SK-N-SH treated with all-trans-retinoic acid at 6 μM for 48 hours (cell line): Measurements from ENCODE around the gene LIG4.

Source experiments
- ISL1 ChIP-seq: fragments of 250-450 bp; sonication (Bioruptor Pico); IDR thresholded peaks from 2 replicates; pipeline ENCODE4 v2.1.2; 2022; ENCODE audit warnings: mild to moderate bottlenecking, moderate library complexity
- RARB ChIP-seq: fragments of 250-450 bp; sonication (Bioruptor Pico); IDR thresholded peaks from 2 replicates; pipeline ENCODE4 v1.8.0; 2021; ENCODE audit warnings: mild to moderate bottlenecking, moderate library complexity
- TOX ChIP-seq: fragments of 250-450 bp; sonication (Bioruptor Pico); IDR thresholded peaks from 2 replicates; pipeline ENCODE4 v1.8.0; 2021; ENCODE audit warnings: mild to moderate bottlenecking, moderate library complexity, borderline replicate concordance
- ZFP3 ChIP-seq: fragments of 250-450 bp; sonication (Bioruptor Pico); IDR thresholded peaks from 2 replicates; pipeline ENCODE4 v1.5.0; 2020; ENCODE audit warnings: mild to moderate bottlenecking, moderate library complexity
- ZNF565 ChIP-seq: fragments of 450-650 bp; formaldehyde crosslinking; conservative IDR thresholded peaks from 2 replicates; pipeline ENCODE4 v1.5.0; 2020; ENCODE audit warnings: low read depth, mild to moderate bottlenecking, moderate library complexity
- ZNF8 ChIP-seq: fragments of 450-650 bp; formaldehyde crosslinking; IDR thresholded peaks from 2 replicates; pipeline ENCODE4 v1.5.0; 2020; ENCODE audit warnings: mild to moderate bottlenecking, moderate library complexity
- TF ChIP-seq, protein P1 (sequence below): fragments of 250-450 bp; sonication (Bioruptor Pico); IDR thresholded peaks from 2 replicates; pipeline ENCODE4 v1.5.0; 2020; ENCODE audit warnings: mild to moderate bottlenecking, moderate library complexity

DNA sequence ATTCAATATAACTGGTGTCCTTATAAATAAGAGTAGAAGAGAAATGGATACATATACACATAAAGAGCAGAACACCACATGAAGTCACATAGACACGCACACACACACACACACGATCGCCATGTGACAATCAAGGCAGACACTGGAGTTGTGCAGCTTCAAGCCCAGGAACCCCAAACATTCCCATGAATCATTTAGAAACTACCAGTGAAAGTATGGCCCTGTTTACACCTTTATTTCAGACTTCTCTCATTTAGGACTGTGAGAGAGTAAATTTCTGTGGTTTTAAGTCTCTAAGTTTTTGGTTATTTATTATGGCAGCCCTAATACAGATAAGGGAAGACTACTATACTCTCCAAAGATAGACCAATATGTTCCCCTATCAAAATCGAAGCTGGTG is 33.8 kb upstream of the LIG4 start:
- no peak for TF ChIP-seq ZFP3 (CRISPR knock-in tag)
- no peak for TF ChIP-seq RARB
- no peak for TF ChIP-seq ZNF8 (CRISPR knock-in tag)
- TF ChIP-seq, protein P1, sequence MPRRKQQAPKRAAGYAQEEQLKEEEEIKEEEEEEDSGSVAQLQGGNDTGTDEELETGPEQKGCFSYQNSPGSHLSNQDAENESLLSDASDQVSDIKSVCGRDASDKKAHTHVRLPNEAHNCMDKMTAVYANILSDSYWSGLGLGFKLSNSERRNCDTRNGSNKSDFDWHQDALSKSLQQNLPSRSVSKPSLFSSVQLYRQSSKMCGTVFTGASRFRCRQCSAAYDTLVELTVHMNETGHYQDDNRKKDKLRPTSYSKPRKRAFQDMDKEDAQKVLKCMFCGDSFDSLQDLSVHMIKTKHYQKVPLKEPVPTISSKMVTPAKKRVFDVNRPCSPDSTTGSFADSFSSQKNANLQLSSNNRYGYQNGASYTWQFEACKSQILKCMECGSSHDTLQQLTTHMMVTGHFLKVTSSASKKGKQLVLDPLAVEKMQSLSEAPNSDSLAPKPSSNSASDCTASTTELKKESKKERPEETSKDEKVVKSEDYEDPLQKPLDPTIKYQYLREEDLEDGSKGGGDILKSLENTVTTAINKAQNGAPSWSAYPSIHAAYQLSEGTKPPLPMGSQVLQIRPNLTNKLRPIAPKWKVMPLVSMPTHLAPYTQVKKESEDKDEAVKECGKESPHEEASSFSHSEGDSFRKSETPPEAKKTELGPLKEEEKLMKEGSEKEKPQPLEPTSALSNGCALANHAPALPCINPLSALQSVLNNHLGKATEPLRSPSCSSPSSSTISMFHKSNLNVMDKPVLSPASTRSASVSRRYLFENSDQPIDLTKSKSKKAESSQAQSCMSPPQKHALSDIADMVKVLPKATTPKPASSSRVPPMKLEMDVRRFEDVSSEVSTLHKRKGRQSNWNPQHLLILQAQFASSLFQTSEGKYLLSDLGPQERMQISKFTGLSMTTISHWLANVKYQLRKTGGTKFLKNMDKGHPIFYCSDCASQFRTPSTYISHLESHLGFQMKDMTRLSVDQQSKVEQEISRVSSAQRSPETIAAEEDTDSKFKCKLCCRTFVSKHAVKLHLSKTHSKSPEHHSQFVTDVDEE, result no peak
- TF ChIP-seq ZNF565 (CRISPR knock-in tag), result no peak
- no peak for TF ChIP-seq TOX (CRISPR knock-in tag)
- TF ChIP-seq ISL1 (CRISPR knock-in tag), result no peak
